ENCODE results near the gene GALR3. TPM values are rescaled to one million over a fixed set of nuclear protein-coding genes. Genes with fewer than 3 reads are reported as not detected.

The GALR3 gene
- total and polyA plus RNA-seq, 2 of the 8 experiments (the other 6 are each of a cell fraction or from before 2014, with no cell fraction given) = 0.84 to 1.1 TPM

- TF ChIP-seq SP4 (IDR thresholded peaks at IDR 0.05; ENCODE audit: low read length) (no peak), NRF1 (IDR thresholded peaks at IDR 0.05; ENCODE audit: low read depth, low read length) (no peak; the same call in 1 of the 2 replicates), RNF2 (IDR thresholded peaks at IDR 0.05; ENCODE audit: borderline replicate concordance, low read depth, low read length, missing control alignments, poor library complexity, severe bottlenecking) (no peak), JUN (IDR thresholded peaks at IDR 0.05; ENCODE audit: low read depth, low read length) (no peak), TAF1 (IDR thresholded peaks at IDR 0.05; ENCODE audit: low read depth, low read length) (peak; percentile 74), SRF (IDR thresholded peaks at IDR 0.05; ENCODE audit: low read depth, low read length) (0 out of 2 replicates have a peak, but pooled peaks have one; percentile 20), FOSL1 (IDR thresholded peaks at IDR 0.05; ENCODE audit: insufficient read depth, low read depth, low read length) (no peak), TCF12 (IDR thresholded peaks at IDR 0.05; ENCODE audit: low read depth, low read length) (no peak), KDM4A (IDR thresholded peaks at IDR 0.05; ENCODE audit: low read depth, low read length, severe bottlenecking) (peak; percentile 69), BRCA1 (IDR thresholded peaks at IDR 0.05; ENCODE audit: low read depth, low read length) (no peak), CTCF (IDR thresholded peaks at IDR 0.05; ENCODE audit: control extremely low read depth in 1 of 3, insufficient read depth in 1 of 3, low read depth in 1 of 3, low read length in 3 of 3) (no peak), BACH1 (IDR thresholded peaks at IDR 0.05; ENCODE audit: low read length) (no peak), GTF2F1 (IDR thresholded peaks at IDR 0.05; ENCODE audit: borderline replicate concordance, low read depth, low read length) (no peak), RXRA (IDR thresholded peaks at IDR 0.05; ENCODE audit: insufficient read depth, low read depth, low read length) (no peak)
- TF ChIP-seq, protein P1, sequence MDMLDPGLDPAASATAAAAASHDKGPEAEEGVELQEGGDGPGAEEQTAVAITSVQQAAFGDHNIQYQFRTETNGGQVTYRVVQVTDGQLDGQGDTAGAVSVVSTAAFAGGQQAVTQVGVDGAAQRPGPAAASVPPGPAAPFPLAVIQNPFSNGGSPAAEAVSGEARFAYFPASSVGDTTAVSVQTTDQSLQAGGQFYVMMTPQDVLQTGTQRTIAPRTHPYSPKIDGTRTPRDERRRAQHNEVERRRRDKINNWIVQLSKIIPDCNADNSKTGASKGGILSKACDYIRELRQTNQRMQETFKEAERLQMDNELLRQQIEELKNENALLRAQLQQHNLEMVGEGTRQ (IDR thresholded peaks at IDR 0.05; ENCODE audit: low read length) = no peak; the same call in 1 of the 2 replicates
- TF ChIP-seq, protein P2, sequence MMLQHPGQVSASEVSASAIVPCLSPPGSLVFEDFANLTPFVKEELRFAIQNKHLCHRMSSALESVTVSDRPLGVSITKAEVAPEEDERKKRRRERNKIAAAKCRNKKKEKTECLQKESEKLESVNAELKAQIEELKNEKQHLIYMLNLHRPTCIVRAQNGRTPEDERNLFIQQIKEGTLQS (IDR thresholded peaks at IDR 0.05; ENCODE audit: insufficient read depth, low read depth, low read length) = 0 out of 2 replicates have a peak, but pooled peaks have one; percentile 23
- TF ChIP-seq, protein P3, sequence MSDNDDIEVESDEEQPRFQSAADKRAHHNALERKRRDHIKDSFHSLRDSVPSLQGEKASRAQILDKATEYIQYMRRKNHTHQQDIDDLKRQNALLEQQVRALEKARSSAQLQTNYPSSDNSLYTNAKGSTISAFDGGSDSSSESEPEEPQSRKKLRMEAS (IDR thresholded peaks at IDR 0.05) = peak; percentile 93
Measured at GRCh38 chr22:37807410-37808293, 15.5 kb upstream of the GALR3 start, which contains the start of gene GCAT (continued).

Measured in H1 (cell line).